Natural killer cell treated with Interleukin-12 subunit alpha and Interleukin-12 subunit beta and Interleukin-15 and Interleukin-18, amount 100 ng/mL, for 72 hours (primary cell): ENCODE measurements around the gene MACROD1. TPM values are rescaled to one million over a fixed set of nuclear protein-coding genes. Genes with fewer than 3 reads are reported as not detected.

Experiments
- ATAC-seq, 2 donors: fragments of 150-1000 bp; cut with Tn5 transposase in 1 of 2; sonication (Bioruptor Pico), chemical (Tn5 transposase) in 1 of 2; 2 replicates each; pipeline ENCODE4 v1.10.0; 2021
- DNase-seq: peaks from one replicate; pipeline ENCODE4 v3.0.0; 2022; ENCODE audit warnings: low spot score
- H3K27ac Mint-ChIP-seq, 2 donors: 1 replicate in 1 of 2; 2 replicates in 1 of 2; pipeline ENCODE4 v1.8.0; 2022; ENCODE audit warnings: mixed read lengths in 2 of 2, mild to moderate bottlenecking in 1 of 2, moderate library complexity in 1 of 2
- H3K27me3 Mint-ChIP-seq, 2 donors: 1 replicate in 1 of 2; 2 replicates in 1 of 2; pipeline ENCODE4 v1.8.0; 2022; ENCODE audit warnings: mixed read lengths in 2 of 2
- H3K36me3 Mint-ChIP-seq: one replicate; pipeline ENCODE4 v1.8.0; 2022; ENCODE audit warnings: mixed read lengths
- H3K4me1 Mint-ChIP-seq, 2 donors: 1 replicate in 1 of 2; 2 replicates in 1 of 2; pipeline ENCODE4 v1.8.0; 2022; ENCODE audit warnings: low read depth in 2 of 2, mixed read lengths in 2 of 2, mild to moderate bottlenecking in 1 of 2
- H3K4me3 Mint-ChIP-seq: one replicate; pipeline ENCODE4 v1.8.0; 2022; ENCODE audit warnings: mixed read lengths
- H3K9me3 Mint-ChIP-seq: 2 replicates; pipeline ENCODE4 v1.8.0; 2022; ENCODE audit warnings: mixed read lengths
- total RNA-seq, 2 donors: library from RNA; stranded (reverse); gene quantifications; one replicate each; pipeline ENCODE4 v1.2.3, GENCODE V29; 2022

The MACROD1 gene
- total RNA-seq, 2 donors from 2014 or later = 3.0 to 12.7 TPM

- ATAC-seq (peak; percentile 85 to 90), DNase-seq (peak; percentile 76)
- H3K9me3 Mint-ChIP-seq = no peaks in the 10 kb centered on the region
- H3K4me3 Mint-ChIP-seq = no peak overlapping the region
- H3K4me1 Mint-ChIP-seq = peaks cover 0 to 8% of the 10 kb centered on the region in 2 donors
- no peak overlapping the region for H3K27ac Mint-ChIP-seq
- H3K36me3 Mint-ChIP-seq = peaks cover 6% of the 10 kb centered on the region
- peaks cover 0 to 3% of the 10 kb centered on the region in 2 donors for H3K27me3 Mint-ChIP-seq
Observed at GRCh38 chr11:64000026-64000739, 165.7 kb downstream of the MACROD1 start.

DNA sequence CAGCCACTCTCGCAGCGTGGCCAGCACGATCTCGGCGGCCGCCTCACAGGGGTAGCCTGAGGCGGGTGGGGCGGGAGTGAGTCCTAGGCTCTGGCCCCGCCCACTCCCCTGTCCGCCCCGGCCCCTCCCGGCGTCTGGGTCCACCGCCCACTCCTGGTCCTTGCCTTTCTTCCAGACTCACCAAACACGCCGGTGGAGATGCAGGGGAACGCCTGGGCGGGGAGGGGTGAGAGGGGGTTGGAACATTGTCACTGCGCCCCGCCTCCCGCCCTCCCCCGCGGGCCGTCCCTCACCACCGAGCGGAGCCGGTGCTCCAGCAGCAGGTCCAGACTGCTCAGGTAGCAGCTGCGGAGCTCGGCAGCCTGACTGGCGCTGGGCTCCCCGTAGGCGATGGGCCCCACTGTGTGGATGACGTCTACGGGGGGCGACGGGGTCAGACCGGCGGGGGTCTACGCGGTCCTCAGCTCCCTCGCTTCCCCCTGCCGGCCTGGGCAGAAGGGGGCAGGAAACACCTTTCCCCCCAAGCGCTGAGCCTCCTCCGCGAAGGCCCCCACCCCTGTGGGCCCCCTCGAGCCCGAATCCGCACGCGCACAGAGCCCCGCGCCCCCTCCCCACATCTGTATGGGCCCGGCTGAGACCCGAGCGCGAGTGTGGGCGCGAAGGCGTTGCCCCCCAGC, 166.4 kb downstream of the MACROD1 start:
- no peaks in the 10 kb centered on the region for H3K9me3 Mint-ChIP-seq
- peak; percentile 34 to 70 for ATAC-seq
- H3K4me3 Mint-ChIP-seq = no peak overlapping the region
- H3K36me3 Mint-ChIP-seq = peaks cover 6% of the 10 kb centered on the region
- H3K4me1 Mint-ChIP-seq = peaks cover 0 to 8% of the 10 kb centered on the region in 2 donors
- DNase-seq = peak; percentile 71
- no peak overlapping the region for H3K27ac Mint-ChIP-seq
- H3K27me3 Mint-ChIP-seq = peaks cover 0 to 3% of the 10 kb centered on the region in 2 donors

DNA sequence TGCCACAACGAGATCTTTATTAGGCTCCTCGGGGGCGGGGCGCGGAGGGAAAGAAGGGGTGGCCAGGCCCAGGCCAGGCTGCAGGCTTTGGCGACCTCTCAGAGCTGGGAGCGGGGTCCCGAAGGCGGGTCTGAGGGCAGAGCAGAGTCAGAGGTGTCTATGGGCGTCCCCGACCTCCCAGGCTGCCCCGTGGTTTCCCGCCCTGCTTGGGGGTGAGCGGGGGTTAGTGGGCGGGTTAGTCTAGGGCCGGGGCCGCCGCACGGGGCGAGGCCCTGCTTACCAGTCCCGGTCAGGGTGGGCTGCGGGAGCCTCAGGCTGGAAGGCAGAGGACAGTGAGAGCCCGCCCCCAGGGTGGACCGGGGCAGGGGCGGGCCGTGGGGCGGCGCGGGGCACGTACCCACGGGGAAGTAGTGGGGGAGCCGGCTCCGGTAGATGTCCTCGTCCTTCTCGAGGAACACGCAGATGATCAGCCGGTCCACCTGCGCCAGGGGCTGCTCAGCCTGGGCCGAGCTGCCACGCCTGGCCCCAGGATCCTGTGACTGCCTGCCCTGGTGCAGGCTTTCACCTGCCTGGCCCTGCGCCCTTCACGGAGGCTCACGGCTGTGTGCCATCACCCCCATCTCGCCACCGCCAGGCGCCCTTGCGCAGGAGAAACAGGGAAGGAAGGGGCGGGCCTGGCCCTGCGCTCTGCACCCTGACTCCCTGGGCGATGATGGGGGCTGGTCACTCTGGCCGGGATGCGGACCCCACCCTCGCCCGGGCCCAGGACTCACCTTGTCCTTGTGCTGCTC, 167.2 kb downstream of the MACROD1 start:
- no peak for DNase-seq
- peaks cover 0 to 10% of the 10 kb centered on the region in 2 donors for H3K4me1 Mint-ChIP-seq
- H3K27me3 Mint-ChIP-seq = peaks cover 0 to 3% of the 10 kb centered on the region in 2 donors
- H3K4me3 Mint-ChIP-seq = no peak overlapping the region
- ATAC-seq = peak in 1 of 2 donors; percentile 1
- no peaks in the 10 kb centered on the region for H3K9me3 Mint-ChIP-seq
- peaks cover 6% of the 10 kb centered on the region for H3K36me3 Mint-ChIP-seq
- H3K27ac Mint-ChIP-seq = no peak overlapping the region

- no peak for ATAC-seq
- no peak for DNase-seq
Observed at GRCh38 chr11:63997801-63998337, 168.0 kb downstream of the MACROD1 start.

GRCh38 chr11:63997104-63997700, 168.7 kb downstream of the MACROD1 start:
- Mint-ChIP-seq H3K4me3 (no peak overlapping the region), H3K27ac (no peak overlapping the region), H3K36me3 (peaks cover 6% of the 10 kb centered on the region), H3K4me1 (peaks cover 5 to 15% of the 10 kb centered on the region in 2 donors), H3K27me3 (peaks cover 0 to 3% of the 10 kb centered on the region in 2 donors), H3K9me3 (no peaks in the 10 kb centered on the region)
- no peak for DNase-seq
- ATAC-seq = no peak

More at GRCh38 chr11:63997801-63998337, 168.0 kb downstream of the MACROD1 start:
- Mint-ChIP-seq H3K4me3 (no peak overlapping the region), H3K4me1 (peaks cover 4 to 14% of the 10 kb centered on the region in 2 donors), H3K27me3 (peaks cover 0 to 3% of the 10 kb centered on the region in 2 donors), H3K9me3 (no peaks in the 10 kb centered on the region), H3K27ac (no peak overlapping the region), H3K36me3 (peaks cover 6% of the 10 kb centered on the region)

DNA sequence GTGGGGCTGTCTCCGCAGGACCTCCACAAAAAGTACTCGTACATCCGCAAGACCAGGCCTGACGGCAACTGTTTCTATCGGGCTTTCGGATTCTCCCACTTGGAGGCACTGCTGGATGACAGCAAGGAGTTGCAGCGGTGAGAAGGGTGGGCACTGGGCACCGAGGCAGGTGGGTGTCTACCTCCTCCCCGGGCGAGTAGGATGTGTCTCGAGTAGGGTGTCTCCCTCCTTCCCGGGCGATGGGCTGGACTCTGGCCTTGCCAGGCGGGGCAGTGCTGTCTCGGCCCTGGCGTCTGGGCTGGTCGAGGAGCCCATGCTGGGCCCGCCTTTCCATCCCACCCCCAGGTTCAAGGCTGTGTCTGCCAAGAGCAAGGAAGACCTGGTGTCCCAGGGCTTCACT, 169.4 kb downstream of the MACROD1 start:
- H3K27ac Mint-ChIP-seq = no peak overlapping the region
- H3K4me1 Mint-ChIP-seq = peaks cover 5 to 14% of the 10 kb centered on the region in 2 donors
- no peak for DNase-seq
- H3K9me3 Mint-ChIP-seq = no peaks in the 10 kb centered on the region
- peaks cover 9% of the 10 kb centered on the region for H3K36me3 Mint-ChIP-seq
- ATAC-seq = no peak
- no peak overlapping the region for H3K4me3 Mint-ChIP-seq
- no peaks in the 10 kb centered on the region for H3K27me3 Mint-ChIP-seq

- H3K27me3 Mint-ChIP-seq = no peaks in the 10 kb centered on the region
- no peak for DNase-seq
- no peak for ATAC-seq
- no peaks in the 10 kb centered on the region for H3K9me3 Mint-ChIP-seq
- peaks cover 5 to 15% of the 10 kb centered on the region in 2 donors for H3K4me1 Mint-ChIP-seq
- H3K4me3 Mint-ChIP-seq = no peak overlapping the region
- H3K27ac Mint-ChIP-seq = no peak overlapping the region
- peaks cover 11% of the 10 kb centered on the region for H3K36me3 Mint-ChIP-seq
Observed at GRCh38 chr11:63993993-63994392, 171.9 kb downstream of the MACROD1 start.

DNA sequence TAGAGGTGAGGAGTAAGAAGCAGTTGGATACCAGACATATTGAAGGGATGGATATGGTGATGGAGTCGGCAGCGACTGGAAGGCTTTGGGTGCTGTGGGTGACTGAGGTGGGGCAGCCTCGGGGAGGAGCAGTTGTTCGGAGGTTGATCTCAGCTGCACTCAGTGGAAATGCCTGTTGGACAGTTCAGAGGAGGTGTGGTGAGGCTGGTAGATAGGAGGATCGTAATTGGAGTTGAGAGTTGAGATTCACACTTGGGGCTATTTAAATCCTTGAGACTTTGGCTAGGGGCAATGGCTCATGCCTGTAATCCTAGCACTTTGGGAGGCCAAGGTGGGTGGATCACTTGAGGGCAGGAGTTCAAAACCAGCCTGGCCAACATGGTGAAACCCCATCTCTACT, 172.8 kb downstream of the MACROD1 start:
- DNase-seq = no peak
- H3K27me3 Mint-ChIP-seq = no peaks in the 10 kb centered on the region
- H3K9me3 Mint-ChIP-seq = no peaks in the 10 kb centered on the region
- no peak overlapping the region for H3K4me3 Mint-ChIP-seq
- H3K27ac Mint-ChIP-seq = no peak overlapping the region
- peaks cover 5 to 17% of the 10 kb centered on the region in 2 donors for H3K4me1 Mint-ChIP-seq
- peaks cover 11% of the 10 kb centered on the region for H3K36me3 Mint-ChIP-seq
- ATAC-seq = no peak

DNA sequence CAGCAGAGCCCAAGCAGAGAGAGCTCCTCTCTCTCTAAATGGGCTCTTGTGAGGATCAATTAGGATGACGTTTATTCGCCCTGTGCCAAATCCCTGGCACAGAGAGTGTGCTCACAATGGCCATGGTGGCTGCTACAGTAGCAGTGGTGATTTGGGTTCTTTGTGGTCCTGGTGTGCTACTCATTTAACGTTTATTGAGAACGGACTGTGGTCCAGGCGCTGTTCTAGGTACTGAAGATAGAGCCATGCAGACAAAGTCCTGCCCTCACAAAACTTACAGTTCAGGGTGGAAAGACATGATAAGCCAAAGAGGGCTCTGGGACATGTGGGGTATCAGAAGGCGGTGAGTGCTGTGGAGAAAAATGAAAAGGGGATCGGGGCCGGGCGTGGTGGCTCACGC, 174.4 kb downstream of the MACROD1 start:
- Mint-ChIP-seq H3K9me3 (no peaks in the 10 kb centered on the region), H3K4me1 (peaks cover 5 to 24% of the 10 kb centered on the region in 2 donors), H3K36me3 (peaks cover 5% of the 10 kb centered on the region), H3K27ac (no peak overlapping the region), H3K27me3 (no peaks in the 10 kb centered on the region), H3K4me3 (no peak overlapping the region)
- DNase-seq (no peak), ATAC-seq (no peak)

GRCh38 chr11:63986932-63987513, 178.9 kb downstream of the MACROD1 start:
- Mint-ChIP-seq H3K9me3 (no peaks in the 10 kb centered on the region), H3K27me3 (no peaks in the 10 kb centered on the region), H3K27ac (no peak overlapping the region), H3K4me1 (peaks cover 12 to 28% of the 10 kb centered on the region in 2 donors), H3K36me3 (peaks cover 5% of the 10 kb centered on the region), H3K4me3 (peak overlapping the region; percentile 68)
- ATAC-seq (no peak), DNase-seq (no peak)

- DNase-seq (peak; percentile 91), ATAC-seq (peak; percentile 93 to 96)
- Mint-ChIP-seq H3K36me3 (no peaks in the 10 kb centered on the region), H3K9me3 (no peaks in the 10 kb centered on the region), H3K27me3 (no peaks in the 10 kb centered on the region), H3K27ac (peak within 1 kb of the TSS; percentile 96 to 99), H3K4me3 (peak within 1 kb of the TSS; percentile 97), H3K4me1 (peaks cover 12 to 24% of the 10 kb centered on the region in 2 donors)
Observed at GRCh38 chr11:63986156-63986931, 179.6 kb downstream of the MACROD1 start, which contains the start of gene OTUB1. TSS of gene OTUB1 (plus strand) at chr11:63986438. CDS start at chr11:63986457, 19 bp downstream.

- peak overlapping the region; percentile 97 for H3K4me3 Mint-ChIP-seq
- no peaks in the 10 kb centered on the region for H3K9me3 Mint-ChIP-seq
- DNase-seq (peak; percentile 69), ATAC-seq (peak; percentile 84 to 89)
- H3K4me1 Mint-ChIP-seq = peaks cover 12 to 24% of the 10 kb centered on the region in 2 donors
- peak overlapping the region; percentile 96 to 99 for H3K27ac Mint-ChIP-seq
- no peaks in the 10 kb centered on the region for H3K27me3 Mint-ChIP-seq
- H3K36me3 Mint-ChIP-seq = no peaks in the 10 kb centered on the region
Observed at GRCh38 chr11:63985812-63986155, 180.1 kb downstream of the MACROD1 start.
